ENCODE results near the gene FKBP2.

The FKBP2 gene

GRCh38 chr11:64286801-64287159 lies 45.9 kb downstream of the FKBP2 start:
- DNase-seq: no peak

- DNase-seq: no peak
These were observed 46.9 kb downstream of the FKBP2 start for GRCh38 chr11:64287676-64288352.

GRCh38 chr11:64288353-64288750 lies 47.5 kb downstream of the FKBP2 start:
- DNase-seq: no peak

- DNase-seq: no peak
These were observed 48.2 kb downstream of the FKBP2 start for GRCh38 chr11:64289002-64289564.

- no peak for DNase-seq
These were observed 49.7 kb downstream of the FKBP2 start for GRCh38 chr11:64290352-64291261.

GRCh38 chr11:64291262-64291751 lies 50.4 kb downstream of the FKBP2 start, which contains the start of gene KCNK4:
TSS of gene KCNK4 (plus strand) at chr11:64291302. CDS start at chr11:64293019, 1,717 bp downstream.
- DNase-seq: no peak

- no peak for DNase-seq
These were observed 51.0 kb downstream of the FKBP2 start for GRCh38 chr11:64291752-64292459.

- no peak for DNase-seq
These were observed 51.8 kb downstream of the FKBP2 start for GRCh38 chr11:64292460-64293254.

Measured in NCI-H1048 (cell line).